ENCODE results near the gene SSNA1.

The SSNA1 gene

DNA sequence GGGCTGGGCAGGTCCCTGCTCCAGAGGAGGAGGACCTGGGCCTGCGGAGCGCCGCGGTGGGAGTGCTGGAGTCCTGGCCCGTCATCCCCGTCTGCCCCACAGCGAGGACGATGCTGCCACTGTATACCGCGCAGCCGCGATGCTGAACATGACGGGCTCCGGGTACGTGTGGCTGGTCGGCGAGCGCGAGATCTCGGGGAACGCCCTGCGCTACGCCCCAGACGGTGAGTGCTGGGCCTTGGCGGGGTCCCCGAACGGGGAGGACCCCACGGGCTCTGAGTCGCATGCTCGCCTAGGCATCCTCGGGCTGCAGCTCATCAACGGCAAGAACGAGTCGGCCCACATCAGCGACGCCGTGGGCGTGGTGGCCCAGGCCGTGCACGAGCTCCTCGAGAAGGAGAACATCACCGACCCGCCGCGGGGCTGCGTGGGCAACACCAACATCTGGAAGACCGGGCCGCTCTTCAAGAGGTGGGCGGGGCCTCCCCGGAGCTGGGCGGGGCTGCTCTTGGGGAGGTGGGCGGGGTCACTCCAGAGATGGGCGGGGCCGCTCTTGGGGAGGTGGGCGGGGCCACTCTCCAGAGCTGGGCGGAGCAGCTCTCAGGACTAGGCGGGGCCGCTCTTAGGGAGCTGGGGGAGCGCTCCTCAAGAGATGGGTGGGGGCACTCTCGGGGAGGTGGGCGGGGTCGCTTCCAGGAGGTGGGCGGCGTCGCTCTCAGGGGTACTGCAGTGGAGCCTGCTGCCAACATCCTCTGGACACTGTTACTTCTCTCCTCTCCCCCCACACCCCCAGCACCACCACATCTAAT is 31.7 kb upstream of the SSNA1 start:
- DNase-seq: peak; percentile 63

GRCh38 chr9:137157618-137158415 is 30.7 kb upstream of the SSNA1 start:
- no peak for DNase-seq

DNA sequence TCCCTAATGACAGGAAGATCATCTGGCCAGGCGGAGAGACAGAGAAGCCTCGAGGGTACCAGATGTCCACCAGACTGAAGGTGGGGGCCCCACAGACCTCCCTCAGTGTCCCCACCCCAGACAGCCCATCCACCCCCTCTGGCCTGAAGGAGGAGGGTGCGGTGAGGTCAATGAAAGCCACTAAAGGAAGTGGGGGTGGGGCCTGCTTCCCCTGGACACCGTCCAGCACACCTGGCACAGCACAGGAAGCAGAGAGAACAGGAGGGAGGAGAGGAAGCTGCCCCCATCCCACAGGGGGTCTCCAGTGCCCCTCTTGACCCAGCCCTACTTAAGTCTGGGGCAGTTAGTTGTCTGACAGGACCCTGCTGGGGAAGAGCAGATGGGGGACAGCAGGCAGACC is 29.9 kb upstream of the SSNA1 start:
- no peak for DNase-seq

- no peak for DNase-seq
These were observed 29.1 kb upstream of the SSNA1 start for GRCh38 chr9:137159105-137160053.

DNA sequence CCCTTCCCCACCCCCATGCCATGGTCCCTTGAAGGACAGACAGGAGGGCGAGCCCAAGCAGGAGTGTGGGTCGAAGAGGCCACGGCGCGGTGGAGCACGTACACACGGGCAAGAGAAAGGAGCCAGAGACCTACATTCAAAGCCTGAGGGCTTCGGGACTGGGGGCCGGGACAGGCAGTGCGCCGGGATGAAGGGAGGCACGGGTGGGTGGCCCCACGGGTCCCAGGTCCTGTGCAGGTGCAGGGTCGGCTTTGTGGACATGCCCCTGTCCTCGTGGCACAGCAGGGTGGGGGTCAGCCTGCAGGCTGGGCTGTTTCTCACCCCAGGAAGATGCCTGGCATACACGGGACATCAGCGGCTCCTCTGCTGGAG is 28.4 kb upstream of the SSNA1 start:
- no peak for DNase-seq

- no peak for DNase-seq
These were observed 27.5 kb upstream of the SSNA1 start for GRCh38 chr9:137160716-137161557.

GRCh38 chr9:137161558-137162486 is 26.7 kb upstream of the SSNA1 start:
- DNase-seq: no peak

DNA sequence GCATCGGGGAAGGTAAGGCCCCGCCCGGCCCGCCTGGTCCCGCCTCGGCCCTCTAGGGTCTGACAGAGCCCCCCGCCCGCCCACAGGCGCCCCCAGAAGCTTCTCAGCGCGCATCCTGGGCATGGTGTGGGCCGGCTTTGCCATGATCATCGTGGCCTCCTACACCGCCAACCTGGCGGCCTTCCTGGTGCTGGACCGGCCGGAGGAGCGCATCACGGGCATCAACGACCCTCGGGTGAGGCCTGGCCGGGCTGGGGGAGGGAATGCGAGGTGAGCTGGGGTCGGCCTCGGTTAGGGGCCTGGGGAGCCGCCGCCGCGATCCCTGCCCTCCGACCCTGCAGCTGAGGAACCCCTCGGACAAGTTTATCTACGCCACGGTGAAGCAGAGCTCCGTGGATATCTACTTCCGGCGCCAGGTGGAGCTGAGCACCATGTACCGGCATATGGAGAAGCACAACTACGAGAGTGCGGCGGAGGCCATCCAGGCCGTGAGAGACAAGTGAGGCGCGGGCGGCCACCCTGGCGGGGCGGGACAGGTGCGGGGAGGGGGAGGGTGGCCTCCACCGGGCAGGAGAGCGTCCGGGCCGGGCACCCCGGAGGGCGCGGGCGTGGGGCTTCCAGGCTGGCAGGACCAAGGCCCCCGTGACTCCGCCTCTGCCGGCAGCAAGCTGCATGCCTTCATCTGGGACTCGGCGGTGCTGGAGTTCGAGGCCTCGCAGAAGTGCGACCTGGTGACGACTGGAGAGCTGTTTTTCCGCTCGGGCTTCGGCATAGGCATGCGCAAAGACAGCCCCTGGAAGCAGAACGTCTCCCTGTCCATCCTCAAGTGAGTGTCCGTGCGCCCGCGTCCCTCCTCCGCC is 25.7 kb upstream of the SSNA1 start:
- peak; percentile 34 for DNase-seq

GRCh38 chr9:137163365-137163715 is 25.1 kb upstream of the SSNA1 start:
- no peak for DNase-seq

- DNase-seq: no peak
These were observed 24.7 kb upstream of the SSNA1 start for GRCh38 chr9:137163805-137164204.

GRCh38 chr9:137164370-137165249 is 23.9 kb upstream of the SSNA1 start:
- DNase-seq: no peak

DNA sequence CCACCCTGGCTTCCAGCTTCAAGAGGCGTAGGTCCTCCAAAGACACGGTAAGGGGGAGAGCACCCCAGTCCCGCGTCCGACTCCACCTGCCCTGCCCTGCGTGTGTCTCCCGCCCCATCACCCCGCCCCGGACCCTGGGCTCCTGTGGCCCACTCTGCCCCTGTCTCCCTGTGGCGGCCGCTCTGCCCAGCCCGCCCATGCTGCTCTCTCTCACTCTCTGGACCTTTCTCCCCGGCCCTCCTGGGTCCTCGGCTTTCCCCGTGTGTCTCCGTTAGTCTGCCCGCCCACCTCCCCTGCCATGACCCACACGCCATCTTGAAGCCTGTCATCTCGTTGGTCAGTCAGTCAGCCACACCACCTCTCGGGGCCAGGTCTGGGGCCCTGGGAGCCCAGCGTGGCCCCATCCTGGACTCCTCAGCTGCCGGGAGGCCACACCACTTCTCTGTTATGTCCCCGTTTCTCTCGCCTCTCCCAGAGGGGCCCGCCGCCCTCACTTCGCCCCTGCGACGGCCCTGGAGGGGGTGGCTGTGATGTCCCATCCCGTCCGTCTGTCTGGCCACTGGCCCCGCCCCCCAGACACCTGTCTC is 23.1 kb upstream of the SSNA1 start:
- DNase-seq: no peak

DNA sequence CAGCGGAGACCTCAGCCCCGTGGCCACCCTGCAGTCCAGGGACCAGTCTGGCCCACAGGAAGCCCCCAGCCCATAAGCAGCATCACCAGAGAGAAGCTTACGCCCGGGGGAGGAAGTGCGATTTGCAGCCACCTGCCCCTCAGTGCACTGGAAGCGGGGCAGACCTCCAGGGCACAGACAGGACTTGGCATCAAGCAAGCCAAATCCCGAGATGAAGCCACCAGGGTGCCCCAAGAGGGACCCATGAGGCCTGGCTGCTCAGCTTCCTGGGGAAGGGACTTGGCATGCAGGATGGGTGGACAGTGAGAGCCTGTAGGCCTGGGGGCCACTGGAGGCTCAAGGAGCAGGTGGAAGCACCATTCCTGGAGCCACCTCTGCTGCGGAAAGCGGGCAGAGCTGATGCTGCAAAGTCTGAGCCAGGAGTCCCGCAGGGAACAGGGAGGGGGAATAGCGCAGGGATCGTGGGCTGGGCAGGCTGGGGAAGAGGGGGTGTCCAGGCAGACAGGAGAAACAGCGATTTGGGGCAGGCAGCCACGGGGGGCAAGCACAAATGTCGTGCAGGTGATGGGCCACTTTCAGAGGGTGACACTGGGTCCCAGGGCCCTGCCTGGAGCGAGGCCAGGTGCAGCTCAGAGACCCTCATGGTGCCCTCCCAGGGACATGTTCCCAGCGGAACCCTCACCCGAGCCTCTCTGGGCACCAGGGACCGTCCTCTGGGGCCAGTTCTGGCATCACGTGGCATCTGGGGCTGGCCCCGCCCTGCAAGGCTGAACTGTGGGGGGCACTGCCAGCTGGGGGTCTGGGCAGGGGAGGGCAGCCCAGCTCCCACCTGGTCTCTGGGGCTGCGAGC is 21.9 kb upstream of the SSNA1 start:
- no peak for DNase-seq

- no peak for DNase-seq
These were observed 21.2 kb upstream of the SSNA1 start for GRCh38 chr9:137167277-137167746.

DNA sequence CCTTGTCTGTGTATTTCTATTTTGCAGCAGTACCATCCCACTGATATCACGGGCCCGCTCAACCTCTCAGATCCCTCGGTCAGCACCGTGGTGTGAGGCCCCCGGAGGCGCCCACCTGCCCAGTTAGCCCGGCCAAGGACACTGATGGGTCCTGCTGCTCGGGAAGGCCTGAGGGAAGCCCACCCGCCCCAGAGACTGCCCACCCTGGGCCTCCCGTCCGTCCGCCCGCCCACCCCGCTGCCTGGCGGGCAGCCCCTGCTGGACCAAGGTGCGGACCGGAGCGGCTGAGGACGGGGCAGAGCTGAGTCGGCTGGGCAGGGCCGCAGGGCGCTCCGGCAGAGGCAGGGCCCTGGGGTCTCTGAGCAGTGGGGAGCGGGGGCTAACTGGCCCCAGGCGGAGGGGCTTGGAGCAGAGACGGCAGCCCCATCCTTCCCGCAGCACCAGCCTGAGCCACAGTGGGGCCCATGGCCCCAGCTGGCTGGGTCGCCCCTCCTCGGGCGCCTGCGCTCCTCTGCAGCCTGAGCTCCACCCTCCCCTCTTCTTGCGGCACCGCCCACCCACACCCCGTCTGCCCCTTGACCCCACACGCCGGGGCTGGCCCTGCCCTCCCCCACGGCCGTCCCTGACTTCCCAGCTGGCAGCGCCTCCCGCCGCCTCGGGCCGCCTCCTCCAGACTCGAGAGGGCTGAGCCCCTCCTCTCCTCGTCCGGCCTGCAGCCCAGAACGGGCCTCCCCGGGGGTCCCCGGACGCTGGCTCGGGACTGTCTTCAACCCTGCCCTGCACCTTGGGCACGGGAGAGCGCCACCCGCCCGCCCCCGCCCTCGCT is 20.5 kb upstream of the SSNA1 start:
- DNase-seq: no peak

DNA sequence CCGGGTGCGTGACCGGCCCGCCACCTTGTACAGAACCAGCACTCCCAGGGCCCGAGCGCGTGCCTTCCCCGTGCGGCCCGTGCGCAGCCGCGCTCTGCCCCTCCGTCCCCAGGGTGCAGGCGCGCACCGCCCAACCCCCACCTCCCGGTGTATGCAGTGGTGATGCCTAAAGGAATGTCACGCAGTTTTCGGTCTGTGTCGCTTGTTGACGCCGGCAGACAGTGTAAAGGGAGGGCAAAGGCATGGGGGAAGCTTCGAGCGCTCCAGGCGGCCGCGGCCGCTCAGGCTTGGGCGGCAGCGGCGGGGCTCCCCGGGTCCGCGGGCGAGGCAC is 19.9 kb upstream of the SSNA1 start:
- no peak for DNase-seq

Measured in activated T-cell treated with anti-CD3 and anti-CD28 coated beads, Interleukin-2, amount 50 U/mL, for 1 hour (primary cell).